A673 (cell line): Measurements from ENCODE around the gene INTS4. TPM values are rescaled to one million over a fixed set of nuclear protein-coding genes. Genes with fewer than 3 reads are reported as not detected.

Experiments
- BruUV-seq: library from RNA; stranded (reverse); fragments of 400-500 nt; replicated peaks from 2 replicates; lab custom pipeline; 2021; lab: Mats Ljungman, UMichigan
- CTCF ChIA-PET: fragments of 300-600 bp; sonication (Branson Sonifier 250); formaldehyde crosslinking; loops from one replicate; lab custom pipeline; 2022; ENCODE audit warnings: antibody characterized with exemption; lab: Charles Lee
- POLR2A ChIA-PET: fragments of 300-600 bp; sonication (Branson Sonifier 250); formaldehyde crosslinking; loops from one replicate; lab custom pipeline; 2022; ENCODE audit warnings: antibody characterized with exemption; ENCODE audit not compliant: low non-redundant PET; lab: Charles Lee
- DNase-seq: peaks from one replicate; pipeline ENCODE4 v3.0.0-alpha.2; 2015; ENCODE audit warnings: low spot score
- H3K27ac ChIP-seq: fragments of 200-600 bp; sonication (generic); 2 replicates; pipeline ENCODE4 v1.5.1; 2016; ENCODE audit warnings: mixed run types, low read depth, mild to moderate bottlenecking, mixed read lengths, antibody characterized with exemption, low read length; ENCODE audit not compliant: poor library complexity, severe bottlenecking
- H3K27me3 ChIP-seq: fragments of 200-600 bp; sonication (generic); replicated peaks from 2 replicates; pipeline ENCODE4 v1.6.1; 2017; ENCODE audit warnings: mixed run types, low read depth, mild to moderate bottlenecking, mixed read lengths, antibody characterized with exemption, low read length; ENCODE audit not compliant: insufficient read depth, poor library complexity
- H3K36me3 ChIP-seq: fragments of 200-600 bp; sonication (generic); 2 replicates; pipeline ENCODE4 v1.6.1; 2016; ENCODE audit warnings: mixed run types, mild to moderate bottlenecking, mixed read lengths, antibody characterized with exemption, low read length; ENCODE audit not compliant: insufficient read depth, poor library complexity, severe bottlenecking
- H3K4me1 ChIP-seq: fragments of 200-600 bp; sonication (generic); 2 replicates; pipeline ENCODE4 v1.6.1; 2017; ENCODE audit warnings: mixed run types, mild to moderate bottlenecking, mixed read lengths, antibody characterized with exemption, low read length; ENCODE audit not compliant: insufficient read depth, poor library complexity, severe bottlenecking
- H3K4me3 ChIP-seq: fragments of 200-600 bp; sonication (generic); 2 replicates; pipeline ENCODE4 v1.5.1; 2016; ENCODE audit warnings: low read depth, mixed run types, mild to moderate bottlenecking, mixed read lengths, low read length; ENCODE audit not compliant: poor library complexity, severe bottlenecking
- H3K9me3 ChIP-seq: fragments of 200-600 bp; sonication (generic); 2 replicates; pipeline ENCODE4 v1.6.1; 2016; ENCODE audit warnings: mixed run types, low read depth, mild to moderate bottlenecking, mixed read lengths, antibody characterized with exemption, low read length; ENCODE audit not compliant: poor library complexity, severe bottlenecking
- CTCF ChIP-seq: fragments of 300-800, 200-600 bp; sonication (generic); conservative IDR thresholded peaks from 2 replicates; pipeline ENCODE4 v1.5.1; 2017; ENCODE audit warnings: low read depth, mild to moderate bottlenecking, antibody characterized with exemption, low read length, moderate library complexity, mixed read lengths
- EZH2 ChIP-seq: fragments of 200-600 bp; sonication (generic); IDR thresholded peaks from 2 replicates; pipeline ENCODE4 v1.6.1; 2017; ENCODE audit warnings: borderline replicate concordance, low read depth, mild to moderate bottlenecking, mixed read lengths, antibody characterized with exemption, low read length; ENCODE audit not compliant: poor library complexity, severe bottlenecking
- intact Hi-C: fragments of 100-400 bp; cut with micrococcal nuclease; formaldehyde crosslinking; loops from one replicate; pipeline ENCODE4 v1.10.0; 2022; ENCODE audit not compliant: unreplicated experiment
- total RNA-seq: library from RNA; stranded (reverse); gene quantifications from 2 replicates; pipeline ENCODE4 v1.2.3, GENCODE V29; 2021

INTS4 gene
- total RNA-seq, 1 experiment from 2014 or later = 66.1 TPM

GRCh38 chr11:78000193-78000592 lies 5.7 kb upstream of the INTS4 start:
- H3K4me3 ChIP-seq = no peak overlapping the region
- H3K27ac ChIP-seq = no peak overlapping the region
- no peaks in the 10 kb centered on the region for H3K36me3 ChIP-seq
- ChIA-PET CTCF (interaction anchor here (0.6 to 1.2 kb wide), 4 partner anchors 16 to 224 kb away, joined by 3 to 7 read pairs (median 4); no protein-coding TSS in a partner anchor), POLR2A (no interaction called here)
- DNase-seq = peak; percentile 88
- H3K4me1 ChIP-seq = no peaks in the 10 kb centered on the region
- H3K9me3 ChIP-seq = no peaks in the 10 kb centered on the region
- peak; percentile 84 for TF ChIP-seq CTCF
- no peak for TF ChIP-seq EZH2
- no TSS peak for BruUV-seq
- intact Hi-C loops = loop anchor here (1.0 to 10.0 kb wide), 2 partner anchors 224 to 565 kb away; no protein-coding TSS in a partner anchor
- peaks cover 4% of the 10 kb centered on the region for H3K27me3 ChIP-seq

- no TSS peak for BruUV-seq
- no peak overlapping the region for H3K4me3 ChIP-seq
- CTCF ChIA-PET = interaction anchor here (0.6 to 1.2 kb wide), 3 partner anchors 47 to 223 kb away, joined by 3 to 7 read pairs (median 5); no protein-coding TSS in a partner anchor
- TF ChIP-seq EZH2 (no peak), CTCF (no peak)
- H3K36me3 ChIP-seq = no peaks in the 10 kb centered on the region
- H3K9me3 ChIP-seq = no peaks in the 10 kb centered on the region
- peaks cover 4% of the 10 kb centered on the region for H3K27me3 ChIP-seq
- intact Hi-C loops = loop anchor here (1.0 to 10.0 kb wide), 3 partner anchors 223 to 565 kb away; partner anchors contain the start of gene CLNS1A
- POLR2A ChIA-PET = no interaction called here
- H3K4me1 ChIP-seq = no peaks in the 10 kb centered on the region
- no peak overlapping the region for H3K27ac ChIP-seq
- DNase-seq = no peak
Measured at GRCh38 chr11:77999446-78000030, 5.1 kb upstream of the INTS4 start.

GRCh38 chr11:77993902-77994301 lies 566 bp downstream of the INTS4 start:
- Histone ChIP-seq H3K9me3 (no peaks in the 10 kb centered on the region), H3K27ac (peak overlapping the region; percentile 59), H3K36me3 (peaks cover 15% of the 10 kb centered on the region), H3K4me1 (peaks cover 9% of the 10 kb centered on the region), H3K27me3 (no peaks in the 10 kb centered on the region), H3K4me3 (peak overlapping the region; percentile 64)
- intact Hi-C loops = loop anchor here (1.0 to 10.0 kb wide), 4 partner anchors 52 to 359 kb away; partner anchors contain the start of genes AAMDC, CLNS1A and RSF1
- TF ChIP-seq EZH2 (no peak), CTCF (no peak)
- no peak for DNase-seq
- ChIA-PET CTCF (no interaction called here), POLR2A (interaction anchor here (0.6 kb wide), 1 partner anchor 431 kb away, joined by 4 read pairs; no protein-coding TSS in a partner anchor)
- no TSS peak for BruUV-seq
